GM19395 (cell line): ENCODE results near the gene OR2B6.

Source experiments
- ATAC-seq: cut with Tn5 transposase; IDR thresholded peaks from one replicate; pipeline ENCODE4 v1.9.1; 2021; ENCODE audit warnings: mild to moderate bottlenecking, moderate library complexity; ENCODE audit not compliant: unreplicated experiment

OR2B6 gene

DNA sequence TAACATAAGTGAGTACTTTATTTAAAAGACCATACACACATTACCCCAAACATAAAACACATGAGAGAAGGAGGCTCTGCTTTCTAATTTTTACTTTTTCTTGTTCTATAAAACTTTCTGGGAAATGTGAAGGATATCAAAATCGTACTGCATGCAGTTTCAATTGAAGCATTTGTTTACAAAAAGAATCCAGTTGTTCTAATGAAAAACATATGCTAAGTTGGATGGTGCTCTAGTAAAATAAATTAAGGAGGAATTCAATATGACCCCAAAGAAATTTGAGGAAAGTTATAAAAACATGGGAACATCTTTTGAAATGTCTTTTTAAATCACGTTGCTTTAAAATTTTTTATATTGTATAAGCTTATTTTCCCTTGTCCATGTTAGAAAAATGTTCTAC is 37.6 kb downstream of the OR2B6 start:
- ATAC-seq, result no peak

DNA sequence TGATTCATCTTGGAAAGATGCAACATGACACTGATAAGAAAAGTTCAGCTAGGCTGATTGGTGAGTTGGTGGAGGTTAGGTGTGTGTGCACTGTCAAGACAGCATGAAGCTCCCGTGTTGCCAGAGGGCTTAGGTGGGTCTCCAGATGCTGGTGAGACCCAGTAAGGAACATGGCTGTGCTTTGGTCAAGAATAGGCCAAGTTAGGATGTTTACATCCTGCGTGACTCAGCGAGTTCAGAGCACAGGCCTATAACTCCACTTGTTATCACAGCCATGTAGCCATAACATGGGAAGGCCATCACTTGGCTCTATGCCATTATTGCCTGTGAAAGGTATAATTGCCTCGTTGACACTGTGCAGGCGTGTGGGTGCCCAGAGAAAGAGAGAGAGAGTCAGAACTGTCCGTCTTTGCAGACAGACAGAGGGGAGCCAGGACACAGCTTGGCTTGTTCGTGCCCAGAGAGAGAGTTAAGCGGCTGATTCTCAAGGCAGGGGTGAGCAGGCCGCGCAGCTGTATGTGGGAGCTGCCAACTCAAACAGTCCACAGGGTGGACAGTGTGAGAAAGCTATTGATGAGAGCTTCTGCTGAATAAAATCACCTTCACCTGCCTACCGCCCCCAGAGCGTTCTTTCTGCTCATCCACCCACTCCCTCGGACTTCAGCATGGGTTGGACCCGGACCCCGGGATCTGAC is 43.5 kb downstream of the OR2B6 start:
- no peak for ATAC-seq

DNA sequence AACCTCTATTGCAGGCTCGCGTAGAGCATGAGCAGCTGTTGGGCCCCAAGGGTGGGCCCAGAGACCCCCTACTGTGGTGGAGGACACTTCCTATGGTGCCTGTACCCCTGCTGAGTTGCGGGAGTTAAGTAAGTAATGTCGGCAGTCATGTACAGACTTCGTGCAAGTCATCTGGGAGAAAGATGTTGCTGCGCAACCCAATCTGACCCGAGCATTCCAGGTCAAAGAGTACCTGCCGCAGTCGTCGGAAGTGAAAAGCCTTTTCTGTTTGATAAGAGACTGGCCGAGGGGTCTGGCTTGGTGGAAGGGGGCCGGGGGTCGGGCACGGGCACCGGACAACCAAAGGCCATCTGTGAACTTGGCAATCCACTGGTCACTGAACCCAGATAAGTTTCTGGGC is 44.3 kb downstream of the OR2B6 start:
- ATAC-seq, result no peak

DNA sequence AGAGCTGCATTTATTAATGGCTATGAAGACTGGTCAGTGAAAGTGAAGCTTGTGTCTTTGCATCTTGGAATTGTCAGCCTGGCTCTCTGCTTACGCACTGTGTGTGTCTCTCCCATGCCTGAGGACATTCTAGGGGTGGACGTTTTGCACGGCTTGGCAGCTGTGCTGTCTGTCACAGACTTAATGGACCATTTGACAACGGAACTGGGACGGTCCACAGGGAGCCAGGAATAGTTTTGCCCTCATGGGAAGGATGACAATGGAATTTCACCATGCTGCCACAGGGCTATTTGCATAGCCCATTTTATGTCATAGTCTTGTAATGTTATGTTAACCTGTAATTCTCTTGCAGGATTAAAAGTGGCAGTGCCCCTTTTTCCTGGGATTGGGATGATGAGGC is 44.7 kb downstream of the OR2B6 start:
- ATAC-seq, result no peak

DNA sequence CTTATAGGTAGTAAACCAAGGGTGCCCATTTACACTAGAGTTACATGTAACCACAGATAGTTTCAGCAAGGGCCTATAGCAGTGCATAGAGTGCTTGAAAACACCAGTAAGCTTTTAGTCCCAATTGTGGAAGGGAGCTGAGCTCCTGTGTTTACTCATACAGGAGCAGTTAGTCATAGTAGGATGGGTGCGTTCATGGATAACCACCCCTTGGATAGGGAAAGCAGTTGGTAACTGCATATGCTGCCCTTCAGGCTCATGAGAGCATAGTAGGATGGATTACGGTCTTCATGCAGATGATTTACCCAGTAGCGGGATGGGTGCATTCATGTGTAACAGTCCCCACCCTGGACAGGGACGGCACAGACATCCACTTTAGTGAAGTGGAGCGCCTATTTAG is 45.1 kb downstream of the OR2B6 start:
- ATAC-seq, result no peak

DNA sequence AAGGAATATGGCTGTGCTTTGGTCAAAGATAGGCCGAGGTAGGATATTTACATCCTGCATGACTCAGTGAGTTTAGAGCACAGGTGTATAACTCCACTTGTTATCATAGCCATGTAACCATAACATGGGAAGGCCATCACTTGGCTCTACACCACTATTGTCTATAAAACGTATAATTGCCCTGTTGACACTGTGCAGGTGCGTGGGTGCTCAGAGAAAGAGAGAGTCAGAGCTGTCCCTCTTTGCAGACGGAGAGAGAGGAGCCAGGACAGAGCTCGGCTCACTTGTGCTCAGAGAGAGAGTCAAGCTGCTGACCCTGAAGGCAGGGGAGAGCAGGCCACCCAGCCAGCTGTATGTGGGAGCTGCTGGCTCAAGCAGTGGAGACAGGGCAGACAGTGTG is 46.0 kb downstream of the OR2B6 start:
- no peak for ATAC-seq

DNA sequence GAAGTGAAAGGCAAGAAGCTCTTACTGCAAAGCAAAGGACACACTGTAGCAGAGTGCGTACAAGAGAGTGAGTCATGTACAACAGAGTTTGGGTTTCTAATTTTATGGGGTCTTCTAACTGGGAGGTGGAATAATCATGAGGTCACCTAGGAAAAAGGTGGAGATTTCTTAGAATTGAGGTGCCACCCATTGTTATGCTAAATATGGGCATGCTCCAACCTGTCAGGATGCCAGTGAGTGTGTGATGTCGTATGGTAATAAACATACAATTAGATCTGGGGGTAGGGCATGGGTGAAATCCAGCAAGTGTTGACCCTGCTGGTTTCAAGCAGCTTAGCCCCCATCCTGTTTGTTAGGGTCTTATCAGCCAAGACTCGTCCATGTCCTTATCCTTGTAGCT is 46.6 kb downstream of the OR2B6 start:
- ATAC-seq, result no peak

DNA sequence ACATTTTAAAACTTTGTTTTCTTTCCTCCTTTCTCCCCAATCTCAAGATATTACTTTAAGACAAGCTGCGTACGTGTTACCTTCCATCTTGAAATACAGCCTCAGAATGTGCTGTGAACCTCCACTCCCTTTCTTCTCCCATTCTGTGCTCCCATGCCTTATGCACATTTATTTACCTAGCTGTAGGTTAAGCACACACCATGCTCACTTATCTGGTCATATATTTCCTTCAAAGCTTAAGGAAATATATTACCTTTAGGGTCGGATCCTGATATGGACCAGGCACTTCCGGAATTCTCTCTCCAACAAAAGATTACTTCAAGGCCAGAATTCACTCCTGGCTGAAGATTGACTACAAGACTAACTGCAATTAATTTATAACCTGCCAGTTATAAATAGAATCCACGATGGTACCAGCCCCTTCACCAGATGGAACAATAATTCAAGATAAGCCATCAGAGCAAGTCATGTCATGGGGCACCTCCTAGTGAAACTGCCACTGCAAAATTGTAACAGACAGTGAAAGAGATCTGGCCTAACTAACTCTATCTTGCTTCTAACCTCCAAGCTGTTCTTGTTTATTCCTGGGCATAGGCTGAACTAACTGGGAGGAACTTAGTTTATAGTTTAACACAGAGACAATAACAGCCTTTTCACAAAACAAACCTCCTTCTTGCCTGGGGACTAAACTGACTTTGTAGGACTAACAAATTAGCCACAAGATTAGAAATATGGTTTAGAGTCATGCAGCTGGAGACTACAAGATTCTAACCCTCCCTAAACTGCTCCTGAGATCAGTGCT is 47.5 kb downstream of the OR2B6 start:
- no peak for ATAC-seq

DNA sequence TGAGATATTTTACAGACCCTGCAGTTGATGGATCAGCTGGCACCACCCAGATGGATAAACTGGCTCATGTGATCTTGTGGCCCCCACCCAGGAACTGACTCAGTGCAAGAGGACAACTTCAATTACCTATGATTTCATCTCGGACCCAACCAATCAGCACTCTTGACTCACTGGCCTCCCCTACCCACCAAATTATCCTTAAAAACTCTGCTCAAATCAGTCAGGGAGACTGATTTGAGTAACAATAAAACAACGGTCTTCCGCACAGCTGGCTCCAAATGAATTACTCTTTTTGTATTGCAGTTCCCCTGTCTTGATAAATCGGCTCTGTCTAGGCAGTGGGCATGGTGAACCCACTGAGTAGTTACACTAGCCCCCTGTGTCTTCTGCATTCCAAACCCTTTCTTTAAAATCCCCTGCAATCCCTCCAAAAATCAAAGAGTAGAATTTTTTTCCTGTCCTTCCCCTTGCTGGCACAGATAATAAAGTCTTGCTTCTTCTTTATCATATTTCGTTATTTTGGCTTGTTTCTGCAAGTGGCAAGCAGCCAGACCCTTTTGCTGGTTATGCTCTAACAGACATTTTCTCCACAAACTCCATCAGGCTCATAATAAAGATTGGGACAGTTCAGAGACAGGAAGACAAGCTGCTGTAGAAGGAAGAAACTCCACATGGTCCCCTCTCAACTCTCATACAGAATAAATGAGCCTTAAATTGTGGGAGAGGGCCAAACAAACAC is 48.3 kb downstream of the OR2B6 start:
- ATAC-seq, result no peak

DNA sequence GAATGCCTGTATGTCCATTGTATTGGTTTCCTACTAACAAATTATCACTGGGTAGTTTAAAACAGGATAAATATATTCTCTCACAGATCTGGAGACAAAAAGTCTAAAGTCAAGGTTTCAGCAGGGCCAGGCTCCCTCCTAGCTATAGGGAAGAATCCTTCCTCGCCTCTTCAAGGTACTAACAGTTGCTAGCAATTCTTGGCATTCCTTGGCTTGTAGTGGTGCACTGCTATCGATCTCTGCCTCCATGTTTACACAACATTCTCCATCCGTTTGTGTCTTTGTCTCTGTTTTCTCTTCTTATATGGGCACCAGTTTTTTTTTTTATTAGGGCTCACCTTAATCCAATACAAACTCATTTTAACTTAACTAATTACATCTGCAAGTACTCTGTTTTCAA is 48.9 kb downstream of the OR2B6 start:
- no peak for ATAC-seq
